DND-41 (cell line): ENCODE results near the gene ADISSP.

ENCODE experiments used
- ATAC-seq: fragments of 200-7000 bp; cut with Tn5 transposase; 3 replicates; pipeline ENCODE4 v1.9.1; 2021; ENCODE audit warnings: low read depth; ENCODE audit not compliant: insufficient read depth
- DNase-seq: peaks from one replicate; pipeline ENCODE4 v3.0.0-alpha.2; 2020
- H2AFZ ChIP-seq: 2 replicates; pipeline ENCODE4 v1.6.0; 2012; ENCODE audit warnings: low read depth, low read length
- H3K27ac ChIP-seq: 2 replicates; pipeline ENCODE4 v1.5.1; 2012; ENCODE audit warnings: low read length, inconsistent platforms
- H3K27me3 ChIP-seq: fragments of 200-600 bp; sonication (generic); 2 replicates; pipeline ENCODE4 v1.6.0; 2012; ENCODE audit warnings: low read length, mild to moderate bottlenecking, inconsistent platforms; ENCODE audit not compliant: insufficient read depth, poor library complexity
- H3K36me3 ChIP-seq: 2 replicates; pipeline ENCODE4 v1.5.1; 2012; ENCODE audit warnings: low read length, inconsistent platforms; ENCODE audit not compliant: insufficient read depth
- H3K4me1 ChIP-seq: 2 replicates; pipeline ENCODE4 v1.5.1; 2012; ENCODE audit warnings: mild to moderate bottlenecking, low read length; ENCODE audit not compliant: insufficient read depth
- H3K4me2 ChIP-seq: 2 replicates; pipeline ENCODE4 v1.6.0; 2012; ENCODE audit warnings: mild to moderate bottlenecking, moderate library complexity, low read length, inconsistent platforms; ENCODE audit not compliant: insufficient read depth
- H3K4me3 ChIP-seq, 2 experiments: fragments of 200-600 bp in 1 of 2; shearing (Covaris generic) in 1 of 2; 2 replicates each; pipeline ENCODE4 v1.5.1; 2012 to 2016; ENCODE audit warnings: inconsistent platforms in 2 of 2, low read length in 2 of 2, mild to moderate bottlenecking in 2 of 2, low read depth in 1 of 2, moderate library complexity in 1 of 2
- H3K79me2 ChIP-seq: 2 replicates; pipeline ENCODE4 v1.6.0; 2012; ENCODE audit warnings: low read length, inconsistent platforms; ENCODE audit not compliant: insufficient read depth
- H3K9ac ChIP-seq: 2 replicates; pipeline ENCODE4 v1.6.0; 2012; ENCODE audit warnings: low read depth, mild to moderate bottlenecking, inconsistent platforms, low read length, moderate library complexity
- H3K9me3 ChIP-seq: 2 replicates; pipeline ENCODE4 v1.5.1; 2012; ENCODE audit warnings: low read length, moderate library complexity, mild to moderate bottlenecking, inconsistent platforms; ENCODE audit not compliant: insufficient read depth, severe bottlenecking
- H4K20me1 ChIP-seq: 2 replicates; pipeline ENCODE4 v1.6.0; 2012; ENCODE audit warnings: low read length; ENCODE audit not compliant: insufficient read depth
- EZH2 ChIP-seq: IDR thresholded peaks from 3 replicates; pipeline ENCODE4 v1.6.1; 2012; ENCODE audit warnings: borderline replicate concordance, low read depth, mild to moderate bottlenecking, moderate library complexity, low read length, inconsistent platforms; ENCODE audit not compliant: severe bottlenecking
- TF ChIP-seq, protein P1 (sequence below): IDR thresholded peaks from 2 replicates; pipeline ENCODE4 v1.5.1; 2012; ENCODE audit warnings: borderline replicate concordance, low read length, moderate library complexity, mild to moderate bottlenecking; ENCODE audit not compliant: poor library complexity, severe bottlenecking; ENCODE audit errors: extremely low read depth

The ADISSP gene

DNA sequence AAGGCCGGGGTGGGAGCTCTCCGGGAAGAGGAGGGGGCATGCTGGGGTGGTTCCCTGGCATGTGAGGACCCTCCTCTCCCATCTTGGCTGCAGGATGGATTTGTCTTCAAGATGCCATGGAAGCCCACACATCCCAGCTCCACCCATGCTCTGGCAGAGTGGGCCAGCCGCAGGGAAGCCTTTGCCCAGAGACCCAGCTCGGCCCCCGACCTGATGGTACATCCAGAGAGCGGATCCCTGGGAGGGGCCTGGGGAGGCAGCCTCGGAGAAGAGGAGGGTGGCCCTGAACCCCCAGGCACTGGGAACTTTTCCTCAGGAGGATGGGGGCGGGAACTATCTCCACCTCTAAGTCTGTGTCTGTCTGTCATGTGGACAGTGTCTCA is 33.3 kb upstream of the ADISSP start:
- no peak overlapping the region for H3K4me2 ChIP-seq
- DNase-seq, result no peak
- no peaks in the 10 kb centered on the region for H3K9me3 ChIP-seq
- H4K20me1 ChIP-seq, result peaks cover 29% of the 10 kb centered on the region
- peaks cover 43% of the 10 kb centered on the region for H3K4me1 ChIP-seq
- no peaks in the 10 kb centered on the region for H3K27me3 ChIP-seq
- no peak overlapping the region for H2AFZ ChIP-seq
- ATAC-seq, result no peak
- peaks cover 94% of the 10 kb centered on the region for H3K36me3 ChIP-seq
- H3K27ac ChIP-seq, result no peak overlapping the region
- no peak overlapping the region for H3K4me3 ChIP-seq
- no peak for TF ChIP-seq EZH2
- TF ChIP-seq, protein P1, sequence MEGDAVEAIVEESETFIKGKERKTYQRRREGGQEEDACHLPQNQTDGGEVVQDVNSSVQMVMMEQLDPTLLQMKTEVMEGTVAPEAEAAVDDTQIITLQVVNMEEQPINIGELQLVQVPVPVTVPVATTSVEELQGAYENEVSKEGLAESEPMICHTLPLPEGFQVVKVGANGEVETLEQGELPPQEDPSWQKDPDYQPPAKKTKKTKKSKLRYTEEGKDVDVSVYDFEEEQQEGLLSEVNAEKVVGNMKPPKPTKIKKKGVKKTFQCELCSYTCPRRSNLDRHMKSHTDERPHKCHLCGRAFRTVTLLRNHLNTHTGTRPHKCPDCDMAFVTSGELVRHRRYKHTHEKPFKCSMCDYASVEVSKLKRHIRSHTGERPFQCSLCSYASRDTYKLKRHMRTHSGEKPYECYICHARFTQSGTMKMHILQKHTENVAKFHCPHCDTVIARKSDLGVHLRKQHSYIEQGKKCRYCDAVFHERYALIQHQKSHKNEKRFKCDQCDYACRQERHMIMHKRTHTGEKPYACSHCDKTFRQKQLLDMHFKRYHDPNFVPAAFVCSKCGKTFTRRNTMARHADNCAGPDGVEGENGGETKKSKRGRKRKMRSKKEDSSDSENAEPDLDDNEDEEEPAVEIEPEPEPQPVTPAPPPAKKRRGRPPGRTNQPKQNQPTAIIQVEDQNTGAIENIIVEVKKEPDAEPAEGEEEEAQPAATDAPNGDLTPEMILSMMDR, result no peak
- H3K9ac ChIP-seq, result no peak overlapping the region
- peaks cover 42% of the 10 kb centered on the region for H3K79me2 ChIP-seq

DNA sequence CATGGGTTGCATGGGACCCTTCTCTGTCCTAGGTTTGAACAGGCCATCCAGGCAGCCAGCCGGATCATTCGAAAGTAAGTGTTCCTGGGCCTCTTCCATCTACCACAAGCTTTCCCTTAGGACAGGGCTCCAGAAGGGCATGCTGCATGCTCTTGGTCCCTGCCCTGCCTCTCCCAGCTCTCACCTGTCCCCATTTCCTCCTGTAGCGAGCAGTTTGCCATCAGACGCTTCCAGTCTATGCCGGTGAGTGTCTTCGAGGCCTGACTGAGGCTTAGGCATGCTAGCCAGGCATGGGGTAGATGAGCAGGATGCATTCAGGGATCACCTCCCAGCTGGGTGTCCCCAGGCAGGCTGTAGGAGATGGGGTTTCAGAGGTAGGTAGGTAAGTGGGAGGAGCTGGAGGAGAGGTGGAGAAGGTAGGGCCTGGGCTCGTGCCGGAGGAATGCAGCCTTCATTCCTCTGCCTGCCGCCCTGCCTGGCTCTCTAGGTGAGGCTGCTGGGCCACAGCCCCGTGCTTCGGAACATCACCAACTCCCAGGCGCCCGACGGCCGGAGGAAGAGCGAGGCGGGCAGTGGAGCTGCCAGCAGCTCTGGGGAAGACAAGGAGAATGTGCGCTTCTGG is 32.8 kb upstream of the ADISSP start:
- Histone ChIP-seq H3K27ac (peak overlapping the region; percentile 79), H3K4me3 (no peak overlapping the region), H2AFZ (no peak overlapping the region), H4K20me1 (peaks cover 29% of the 10 kb centered on the region), H3K4me1 (peaks cover 48% of the 10 kb centered on the region), H3K9ac (peak overlapping the region; percentile 38; the same call in 1 of the 2 replicates), H3K9me3 (no peaks in the 10 kb centered on the region), H3K27me3 (no peaks in the 10 kb centered on the region), H3K36me3 (peaks cover 89% of the 10 kb centered on the region), H3K4me2 (no peak overlapping the region), H3K79me2 (peaks cover 47% of the 10 kb centered on the region)
- DNase-seq, result no peak
- TF ChIP-seq, protein P1, result no peak
- no peak for TF ChIP-seq EZH2
- ATAC-seq, result no peak

DNA sequence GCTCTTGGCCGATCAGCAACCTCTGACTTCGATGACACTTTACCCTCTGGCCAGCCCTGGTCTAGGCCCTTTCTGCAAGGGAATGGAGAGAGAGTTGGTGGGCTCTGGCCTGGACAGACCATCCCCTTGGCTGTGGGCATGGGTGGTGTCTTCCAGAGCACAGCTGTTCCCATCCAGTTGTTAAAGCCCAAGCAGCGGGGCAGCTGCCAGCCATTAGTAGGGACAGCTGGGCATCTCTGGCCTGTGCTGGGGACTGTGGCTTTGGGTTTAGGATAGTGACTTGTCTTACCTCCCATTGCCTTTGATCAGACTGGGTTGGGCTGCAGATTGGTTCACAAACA is 31.3 kb upstream of the ADISSP start:
- H3K4me2 ChIP-seq, result peak overlapping the region; percentile 84
- no peaks in the 10 kb centered on the region for H3K9me3 ChIP-seq
- H3K4me3 ChIP-seq, result peak overlapping the region in 1 of 2 experiments; percentile 31; a peak in 2 of 4 replicates
- no peak; the same call in 2 of the 3 replicates for ATAC-seq
- H3K79me2 ChIP-seq, result peaks cover 58% of the 10 kb centered on the region
- DNase-seq, result no peak
- peak overlapping the region; percentile 79 for H3K27ac ChIP-seq
- no peaks in the 10 kb centered on the region for H3K27me3 ChIP-seq
- peaks cover 74% of the 10 kb centered on the region for H3K36me3 ChIP-seq
- no peak for TF ChIP-seq EZH2
- TF ChIP-seq, protein P1, result no peak
- peak overlapping the region; percentile 38 for H3K9ac ChIP-seq
- peaks cover 23% of the 10 kb centered on the region for H4K20me1 ChIP-seq
- H3K4me1 ChIP-seq, result peaks cover 61% of the 10 kb centered on the region
- H2AFZ ChIP-seq, result no peak overlapping the region

DNA sequence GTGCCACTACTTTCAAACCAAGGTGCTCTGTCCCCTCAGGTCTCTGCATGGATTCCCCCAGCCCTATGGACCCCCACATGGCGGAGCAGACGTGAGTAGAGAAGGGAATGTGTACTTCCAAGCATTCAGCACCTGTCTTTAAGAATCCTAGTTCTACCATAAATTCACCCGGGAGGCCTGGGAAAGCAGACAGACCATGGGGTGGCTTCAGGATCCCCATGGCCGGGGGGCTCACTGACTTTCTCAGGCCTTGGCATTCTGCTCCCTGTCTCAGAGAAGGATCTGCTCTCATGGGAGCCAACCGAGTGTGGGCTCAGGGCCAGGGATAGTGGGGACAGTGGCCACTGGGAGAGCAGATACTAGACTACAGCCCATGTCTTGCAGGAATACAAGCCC is 30.8 kb upstream of the ADISSP start:
- H3K4me2 ChIP-seq, result peak overlapping the region; percentile 84
- peaks cover 69% of the 10 kb centered on the region for H3K36me3 ChIP-seq
- peaks cover 58% of the 10 kb centered on the region for H3K79me2 ChIP-seq
- H3K4me3 ChIP-seq, result no peak overlapping the region
- no peak overlapping the region for H2AFZ ChIP-seq
- ATAC-seq (no peak), DNase-seq (no peak)
- H4K20me1 ChIP-seq, result peaks cover 23% of the 10 kb centered on the region
- H3K9ac ChIP-seq, result peak overlapping the region; percentile 38
- H3K9me3 ChIP-seq, result no peaks in the 10 kb centered on the region
- peaks cover 61% of the 10 kb centered on the region for H3K4me1 ChIP-seq
- TF ChIP-seq EZH2, result no peak
- TF ChIP-seq, protein P1, result no peak
- peak overlapping the region; percentile 79 for H3K27ac ChIP-seq
- H3K27me3 ChIP-seq, result no peaks in the 10 kb centered on the region
